NCI-H345 (cell line): ENCODE results near the gene COL25A1.

Experiments used
- DNase-seq: peaks from one replicate; lab custom pipeline; 2025; lab: John Stamatoyannopoulos, UW

COL25A1 gene

GRCh38 chr4:108811486-108811885 is 491.0 kb downstream of the COL25A1 start:
- DNase-seq = no peak

GRCh38 chr4:108810087-108810486 is 492.4 kb downstream of the COL25A1 start:
- DNase-seq = no peak

DNA sequence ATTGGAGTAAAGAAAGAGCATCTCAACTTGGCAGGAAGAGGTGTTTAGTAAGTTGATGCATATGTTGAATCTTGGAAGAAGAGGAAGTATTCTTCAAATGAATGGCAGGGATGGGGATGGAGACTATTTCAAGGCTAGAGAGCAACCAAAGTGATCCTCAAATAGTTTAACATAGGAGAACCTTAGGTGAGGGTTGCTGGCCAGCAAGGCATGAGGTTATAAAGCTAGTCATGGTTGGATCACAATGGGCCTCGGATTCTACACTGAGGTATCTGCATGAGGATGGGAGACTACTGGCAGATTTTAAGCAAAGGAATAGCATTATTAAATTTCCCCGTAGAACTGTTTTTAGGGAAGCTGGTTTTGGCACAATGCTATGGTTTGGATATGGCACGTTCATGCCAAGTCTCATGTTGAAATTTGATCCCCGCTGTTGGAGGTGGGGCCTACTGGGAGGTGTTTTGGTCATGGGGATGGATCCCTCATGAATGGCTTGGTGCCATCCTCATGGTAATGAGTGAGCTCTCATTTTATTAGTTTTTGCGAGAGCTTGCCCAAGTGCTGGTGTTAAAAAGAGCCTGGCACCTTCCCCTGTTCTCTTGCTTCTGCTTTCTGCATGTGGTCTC is 497.7 kb downstream of the COL25A1 start:
- DNase-seq = no peak

- no peak for DNase-seq
Observed at GRCh38 chr4:108799306-108799705, 503.2 kb downstream of the COL25A1 start.

- no peak for DNase-seq
Observed at GRCh38 chr4:108796173-108796572, 506.3 kb downstream of the COL25A1 start.

GRCh38 chr4:108795733-108796132 is 506.7 kb downstream of the COL25A1 start:
- DNase-seq = no peak

- DNase-seq = no peak
Observed at GRCh38 chr4:108794136-108794535, 508.3 kb downstream of the COL25A1 start.

DNA sequence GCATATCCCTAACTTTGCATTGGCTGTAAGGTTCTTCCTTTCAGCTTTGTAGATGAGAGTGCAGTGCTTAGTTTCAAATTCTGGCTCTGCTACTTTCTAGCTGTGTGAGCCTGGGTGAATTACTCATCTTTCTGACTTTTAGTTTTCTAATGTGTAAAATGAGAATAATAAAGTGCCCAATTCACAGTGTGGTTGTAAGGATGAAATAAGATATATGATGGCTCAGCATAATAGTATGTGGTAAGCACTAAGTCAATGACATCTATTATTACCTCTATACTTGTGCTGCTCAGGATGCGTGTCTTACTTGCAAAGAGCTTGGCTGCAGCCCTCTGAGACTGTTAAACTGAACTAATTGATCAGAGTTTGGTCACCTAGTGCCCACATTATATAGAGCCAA is 509.0 kb downstream of the COL25A1 start:
- DNase-seq = no peak

- DNase-seq = no peak
Observed at GRCh38 chr4:108788731-108789130, 513.7 kb downstream of the COL25A1 start.

DNA sequence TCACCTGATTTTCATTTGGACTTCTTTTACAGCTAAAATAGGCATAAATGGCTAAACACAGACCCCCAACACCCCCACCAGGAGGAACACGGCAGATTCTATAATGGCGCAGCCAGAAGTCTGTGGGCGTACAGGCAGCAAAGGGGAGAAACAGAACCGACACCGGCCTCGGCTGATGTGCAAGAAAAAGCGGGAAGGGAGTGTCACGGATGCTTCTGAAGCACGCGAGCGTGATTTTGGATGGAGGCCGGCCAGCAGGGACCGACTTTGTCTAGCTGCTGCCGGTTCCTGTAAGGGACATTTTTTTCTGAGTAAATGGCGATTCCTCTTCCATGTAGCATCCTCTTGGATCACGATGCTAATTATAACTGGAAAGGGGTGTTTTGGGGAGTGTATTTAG is 514.7 kb downstream of the COL25A1 start:
- no peak for DNase-seq

GRCh38 chr4:108787106-108787505 is 515.4 kb downstream of the COL25A1 start:
- DNase-seq = no peak

DNA sequence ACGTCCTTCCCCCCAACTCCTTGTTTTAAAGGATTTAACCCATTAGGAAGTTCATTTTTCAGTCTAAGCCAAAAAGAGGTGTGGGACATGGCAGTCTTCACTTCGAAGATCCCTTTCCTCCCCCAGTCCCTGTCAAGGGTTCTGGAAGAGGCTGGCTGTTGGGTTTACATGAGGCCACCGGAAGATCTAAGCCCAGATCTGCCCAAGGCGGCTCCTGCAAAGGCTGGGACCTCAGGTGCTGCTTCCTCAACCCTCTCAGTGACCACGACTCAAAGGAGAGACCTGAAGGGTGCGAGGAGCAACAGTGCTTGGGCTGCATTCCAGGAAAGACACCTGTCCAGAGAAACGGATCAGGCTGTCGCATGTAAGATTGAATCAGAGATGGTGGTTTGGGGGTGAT is 516.1 kb downstream of the COL25A1 start:
- no peak for DNase-seq

DNA sequence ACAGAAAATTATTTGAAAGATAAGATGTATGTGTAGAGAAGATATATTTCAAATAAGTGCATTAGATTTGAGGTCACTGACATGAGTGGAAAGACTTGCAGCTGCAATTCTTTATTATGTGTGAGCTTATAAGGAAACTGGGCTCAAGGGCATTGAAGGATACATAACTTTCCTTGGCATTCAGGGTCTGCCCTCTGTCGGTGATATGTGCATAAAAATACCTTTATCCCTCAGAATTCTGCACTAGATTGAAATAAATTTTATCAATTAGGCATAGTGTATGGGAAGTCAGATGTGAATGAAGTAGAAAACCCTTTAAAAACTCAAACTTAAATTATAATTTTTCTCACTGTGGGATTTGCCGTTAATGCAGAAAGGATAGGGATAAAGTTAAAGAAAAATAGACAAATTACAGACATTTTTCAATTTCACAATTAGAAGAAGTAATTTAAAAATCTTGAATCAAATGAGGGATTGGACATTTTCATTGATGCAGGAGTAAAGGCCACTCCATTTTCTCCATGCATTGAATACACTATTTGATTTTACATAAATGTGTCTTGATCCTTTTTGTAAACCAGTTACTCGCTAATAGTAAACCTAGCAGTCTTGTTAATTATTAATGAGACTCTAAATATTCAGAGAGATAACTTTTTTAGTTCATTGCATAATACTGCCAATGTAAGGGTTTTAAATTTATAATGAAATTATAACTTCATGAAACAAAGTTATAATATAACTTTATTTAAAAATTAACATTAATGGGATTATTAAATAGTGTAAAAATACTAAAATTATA is 518.6 kb downstream of the COL25A1 start:
- no peak for DNase-seq

- no peak for DNase-seq
Observed at GRCh38 chr4:108779958-108780357, 522.5 kb downstream of the COL25A1 start.

DNA sequence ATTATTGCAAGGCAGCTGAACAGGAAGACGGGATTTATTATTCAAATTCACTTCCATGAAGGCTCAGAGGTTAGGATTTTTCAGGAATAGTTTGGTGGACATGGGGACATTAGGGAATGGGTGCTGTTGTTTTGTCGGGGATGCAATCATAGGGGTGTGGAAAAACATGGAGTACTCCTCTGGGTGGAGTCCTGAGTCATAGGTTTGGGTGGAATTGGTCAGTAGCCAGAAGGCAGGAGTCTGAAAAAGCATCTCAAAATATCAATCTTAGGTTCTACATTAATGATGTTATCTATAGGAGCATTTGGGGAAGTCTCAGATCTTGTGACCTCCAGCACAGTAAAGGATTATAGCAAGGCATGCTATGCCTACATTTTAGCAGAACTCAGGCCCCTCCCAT is 525.1 kb downstream of the COL25A1 start:
- DNase-seq = no peak

GRCh38 chr4:108775921-108776320 is 526.5 kb downstream of the COL25A1 start:
- no peak for DNase-seq

GRCh38 chr4:108774809-108775530 is 527.5 kb downstream of the COL25A1 start:
- no peak for DNase-seq

GRCh38 chr4:108772402-108772801 is 530.1 kb downstream of the COL25A1 start:
- DNase-seq = no peak

- no peak for DNase-seq
Observed at GRCh38 chr4:108766058-108766457, 536.4 kb downstream of the COL25A1 start.

- no peak for DNase-seq
Observed at GRCh38 chr4:108763986-108764385, 538.5 kb downstream of the COL25A1 start.

- DNase-seq = no peak
Observed at GRCh38 chr4:108763226-108763593, 539.2 kb downstream of the COL25A1 start.

DNA sequence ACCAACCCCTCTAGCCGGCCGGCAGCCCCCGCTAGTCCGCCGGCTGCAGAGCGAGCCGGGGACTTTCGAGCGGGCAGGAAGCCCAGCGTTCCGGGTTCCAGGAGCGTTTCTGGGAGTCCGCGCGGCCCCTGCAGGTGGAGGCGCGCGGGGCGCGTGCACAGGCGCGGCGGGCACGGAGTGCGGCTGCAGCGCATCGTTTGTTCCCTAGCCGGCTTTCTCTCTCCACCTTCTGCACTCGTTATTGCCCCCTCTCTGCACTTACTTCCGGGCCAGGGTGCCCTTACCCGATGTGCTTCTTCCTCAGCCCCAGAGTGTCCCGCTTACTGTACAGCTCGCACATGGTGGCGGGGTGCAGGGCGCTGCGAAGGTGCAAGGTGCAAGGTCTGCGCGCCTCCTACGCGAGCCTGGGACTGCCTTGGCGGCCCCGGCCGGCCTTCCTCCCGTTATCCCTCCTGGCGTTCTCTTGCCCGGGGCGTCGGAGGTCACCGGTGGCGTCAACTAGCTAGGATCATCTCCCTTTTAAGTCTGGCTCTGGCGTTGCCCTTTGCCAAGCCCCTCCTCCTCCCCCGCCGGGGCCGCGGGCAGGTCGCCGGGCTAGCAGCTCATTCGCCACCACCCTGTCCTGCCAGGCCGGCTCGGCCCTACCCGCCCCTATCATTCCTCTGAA is 539.8 kb downstream of the COL25A1 start, which contains the start of gene ETNPPL:
TSS of gene ETNPPL (minus strand) at position 495 of the 667 bp plus-strand sequence. CDS start at position 340, 155 bp downstream.
- no peak for DNase-seq
